Aorta (tissue), 5 donors: ENCODE measurements around the gene NIPBL. TPM values are rescaled to one million over a fixed set of nuclear protein-coding genes. Genes with fewer than 3 reads are reported as not detected.
"Not testable (repeated sequence)": the region's sequence is repeated elsewhere in the genome, so short reads cannot be mapped to it uniquely, and the experiment has no call there.

ENCODE experiments used
- ATAC-seq: fragments of 200-7000 bp; cut with Tn5 transposase; one replicate; pipeline ENCODE4 v1.9.1; 2022; ENCODE audit warnings: moderate library complexity; ENCODE audit not compliant: low FRiP score
- DNase-seq, 2 donors: peaks; one replicate each; pipeline ENCODE4 v3.0.0-alpha.2; 2020
- H3K27ac ChIP-seq, 2 donors: one replicate each; pipeline ENCODE4 v1.5.1; 2013; ENCODE audit warnings: low read length in 2 of 2, mild to moderate bottlenecking in 2 of 2, moderate library complexity in 2 of 2, control low read depth in 1 of 2, inconsistent platforms in 1 of 2, low read depth in 1 of 2
- H3K27me3 ChIP-seq, 2 donors: one replicate each; pipeline ENCODE4 v1.6.1; 2013; ENCODE audit warnings: control low read depth in 1 of 2, low read length in 1 of 2, mild to moderate bottlenecking in 1 of 2, moderate library complexity in 1 of 2; ENCODE audit not compliant: insufficient read depth in 2 of 2, control insufficient read depth in 1 of 2
- H3K36me3 ChIP-seq, 2 donors: one replicate each; pipeline ENCODE4 v1.6.1; 2013; ENCODE audit warnings: control low read depth in 1 of 2, low read length in 1 of 2, mild to moderate bottlenecking in 1 of 2; ENCODE audit not compliant: insufficient read depth in 2 of 2, control insufficient read depth in 1 of 2
- H3K4me1 ChIP-seq, 2 donors: one replicate each; pipeline ENCODE4 v1.6.1; 2013; ENCODE audit warnings: low read length in 2 of 2, control low read depth in 1 of 2, mild to moderate bottlenecking in 1 of 2, moderate library complexity in 1 of 2; ENCODE audit not compliant: insufficient read depth in 2 of 2, control insufficient read depth in 1 of 2
- H3K4me3 ChIP-seq, 2 donors: one replicate each; pipeline ENCODE4 v1.5.1; 2013; ENCODE audit warnings: low read length in 2 of 2, control low read depth in 1 of 2, mild to moderate bottlenecking in 1 of 2
- H3K9me3 ChIP-seq: one replicate; pipeline ENCODE4 v1.6.1; 2013; ENCODE audit warnings: mild to moderate bottlenecking, low read length; ENCODE audit not compliant: control insufficient read depth
- WGBS, 2 donors: extraction: QIAGEN DNeasy Blood & Tissue Kit; methylation state at CpG; one replicate each; pipeline ENCODE4 v1.1.7; 2013; 5-methylcytosine and 5-hydroxymethylcytosine counted together
- intact Hi-C, 2 donors: fragments of 100-400 bp; cut with DNase I; formaldehyde crosslinking; loops; one replicate each; pipeline versions ENCODE4 v1.14.2 to v1.15.0; 2022
- polyA plus RNA-seq, 2 donors: library from polyadenylated mRNA; stranded (reverse); fragments of 200-250 nt; gene quantifications; one replicate each; pipeline ENCODE4 v1.2.3, GENCODE V29; 2013
- total RNA-seq, 2 donors: library from RNA; stranded (reverse); fragmentation: NEBNext Ultra II Directional; extraction: Animal tissue kit (Norgen Biotek cat#: 25700); gene quantifications; one replicate each; pipeline ENCODE4 v1.2.1, GENCODE V29; 2021
- donor health status: healthy with polysubstance abuse.
- donor health status: Bipolar disorder and iron deficiency.
- donor health status: DM: no; HTN: no; CAD: no.
- donor health status: DM: no; HTN: no; CAD: no.
- donor health status: DM: yes; HTN: yes; CAD: no.

The NIPBL gene
- total and polyA plus RNA-seq, 4 donors: 5.1 to 81.3 (median 40.0) TPM

DNA sequence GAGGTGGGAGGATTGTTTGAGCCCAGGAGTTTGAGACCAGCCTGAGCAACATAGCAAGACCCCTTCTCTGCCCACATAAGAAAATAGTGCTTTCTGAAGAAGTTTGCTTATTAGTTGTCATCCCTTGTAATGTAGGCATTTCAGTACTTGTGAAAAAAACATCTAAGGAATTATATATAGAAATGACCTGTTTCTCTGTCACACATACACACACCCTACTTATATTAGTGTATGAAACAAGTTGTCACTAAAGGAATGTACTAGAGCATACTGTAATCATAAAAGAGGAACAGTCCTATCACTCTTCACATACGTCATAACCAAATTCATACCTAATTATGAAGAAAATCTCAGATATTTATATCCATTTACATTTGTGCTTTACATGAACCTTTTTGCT lies 122.0 kb downstream of the NIPBL start:
- H3K9me3 ChIP-seq: no peaks in the 10 kb centered on the region

DNA sequence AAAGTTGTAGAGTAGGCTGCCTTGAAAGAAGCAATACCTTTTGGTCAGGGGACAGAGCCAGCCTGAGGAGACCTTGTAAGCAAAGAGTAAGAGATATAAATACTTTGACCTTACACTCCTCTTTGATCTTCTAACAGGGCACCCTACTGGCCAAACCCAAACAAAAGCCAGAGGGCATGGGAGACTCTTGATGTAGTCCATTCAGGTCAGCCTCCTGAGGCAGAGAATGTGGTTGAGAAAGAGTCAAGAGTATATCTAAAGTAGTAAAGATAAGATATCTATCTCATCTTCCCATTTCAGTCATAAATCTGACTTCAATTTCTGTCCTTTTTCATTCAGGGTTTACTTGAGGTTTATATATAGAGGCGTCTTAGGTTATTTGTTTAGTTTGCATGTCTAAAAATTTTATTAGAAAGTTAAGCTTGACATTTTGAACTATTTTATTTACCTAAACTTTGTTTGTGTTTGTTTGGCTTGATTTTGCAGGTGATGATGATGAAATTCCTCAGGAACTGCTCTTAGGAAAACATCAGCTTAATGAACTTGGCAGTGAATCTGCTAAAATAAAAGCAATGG lies 125.7 kb downstream of the NIPBL start:
- DNase-seq (no peak), ATAC-seq (no peak)
- no peak overlapping the region for H3K4me3 ChIP-seq
- WGBS, 2 donors: 72 to 84% methylated on average over 1 of the region's 1 CpG
- H3K27me3 ChIP-seq: no peaks in the 10 kb centered on the region
- H3K4me1 ChIP-seq: no peaks in the 10 kb centered on the region
- intact Hi-C loops: loop anchor here (5.0 to 10.0 kb wide), 2 partner anchors 257 to 275 kb away; no protein-coding TSS in a partner anchor
- peaks cover 0 to 3% of the 10 kb centered on the region in 2 donors for H3K36me3 ChIP-seq
- no peaks in the 10 kb centered on the region for H3K9me3 ChIP-seq
- H3K27ac ChIP-seq: no peak overlapping the region

More for the DNA sequence above, 122.0 kb downstream of the NIPBL start:
- Histone ChIP-seq H3K4me1 (no peaks in the 10 kb centered on the region), H3K36me3 (peaks cover 3 to 4% of the 10 kb centered on the region in 2 donors), H3K4me3 (no peak overlapping the region), H3K27ac (no peak overlapping the region), H3K27me3 (no peaks in the 10 kb centered on the region)
- intact Hi-C loops: no loop called here
- DNase-seq (no peak), ATAC-seq (no peak)
- 91 to 96% methylated on average over 1 of the region's 1 CpG for WGBS, 2 donors

DNA sequence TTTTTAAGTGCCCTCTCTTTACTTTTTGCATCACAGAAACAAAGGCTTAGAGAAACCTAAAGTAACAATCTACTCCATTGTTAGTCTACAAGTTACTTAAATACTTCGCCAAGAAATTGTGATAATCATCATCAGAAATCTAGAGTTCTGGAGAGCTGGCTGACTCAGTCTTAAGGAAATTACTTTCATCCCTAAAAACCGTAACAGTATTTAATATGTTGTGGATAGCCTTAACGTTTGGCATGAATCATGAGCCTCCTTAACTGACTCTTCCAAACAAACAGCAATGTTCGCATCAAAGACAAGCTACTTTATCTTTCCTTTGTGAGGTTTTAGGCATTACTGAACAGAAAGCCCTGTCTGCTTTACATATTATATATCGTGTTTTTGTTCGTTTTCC lies 128.7 kb downstream of the NIPBL start:
- WGBS, 2 donors: 74 to 76% methylated on average over 6 of the region's 6 CpGs
- peaks cover 0 to 2% of the 10 kb centered on the region in 2 donors for H3K36me3 ChIP-seq
- no peaks in the 10 kb centered on the region for H3K4me1 ChIP-seq
- H3K27ac ChIP-seq: no peak overlapping the region
- DNase-seq: no peak
- no peak for ATAC-seq
- H3K9me3 ChIP-seq: no peaks in the 10 kb centered on the region
- intact Hi-C loops: loop anchor here in 1 of 2 donors (10.0 kb wide), 1 partner anchor 260 kb away; no protein-coding TSS in a partner anchor
- H3K4me3 ChIP-seq: no peak overlapping the region
- no peaks in the 10 kb centered on the region for H3K27me3 ChIP-seq

DNA sequence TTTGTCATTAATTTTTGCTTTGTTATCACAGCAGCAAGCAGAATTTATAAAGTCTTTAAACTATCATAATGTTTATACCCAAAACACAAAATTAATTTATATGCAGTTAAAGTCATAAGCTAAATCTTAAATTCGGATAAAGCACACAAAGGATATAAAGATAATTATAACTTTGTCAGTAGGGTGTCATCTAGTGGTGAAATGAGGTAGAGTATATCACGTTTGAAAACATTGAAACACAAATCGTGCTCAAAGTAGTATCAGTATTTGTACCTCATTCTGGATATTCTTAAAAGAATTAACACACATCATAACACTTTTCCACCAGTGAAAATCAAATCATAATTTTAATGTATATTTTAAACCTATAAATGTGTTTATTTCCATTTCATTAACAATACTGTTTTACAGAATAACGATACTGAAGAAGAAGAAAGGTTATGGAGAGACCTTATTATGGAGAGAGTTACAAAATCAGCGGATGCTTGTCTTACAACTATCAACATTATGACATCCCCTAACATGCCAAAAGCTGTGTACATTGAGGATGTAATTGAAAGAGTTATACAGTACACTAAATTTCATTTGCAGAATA lies 129.5 kb downstream of the NIPBL start:
- Histone ChIP-seq H3K27ac (no peak overlapping the region), H3K4me1 (no peaks in the 10 kb centered on the region), H3K4me3 (no peak overlapping the region), H3K27me3 (no peaks in the 10 kb centered on the region), H3K9me3 (no peaks in the 10 kb centered on the region), H3K36me3 (peaks cover 0 to 2% of the 10 kb centered on the region in 2 donors)
- DNase-seq (no peak), ATAC-seq (no peak)
- intact Hi-C loops: loop anchor here in 1 of 2 donors (10.0 kb wide), 1 partner anchor 261 kb away; no protein-coding TSS in a partner anchor
- 42% methylated on average over 5 of the region's 5 CpGs for WGBS, 2 donors

DNA sequence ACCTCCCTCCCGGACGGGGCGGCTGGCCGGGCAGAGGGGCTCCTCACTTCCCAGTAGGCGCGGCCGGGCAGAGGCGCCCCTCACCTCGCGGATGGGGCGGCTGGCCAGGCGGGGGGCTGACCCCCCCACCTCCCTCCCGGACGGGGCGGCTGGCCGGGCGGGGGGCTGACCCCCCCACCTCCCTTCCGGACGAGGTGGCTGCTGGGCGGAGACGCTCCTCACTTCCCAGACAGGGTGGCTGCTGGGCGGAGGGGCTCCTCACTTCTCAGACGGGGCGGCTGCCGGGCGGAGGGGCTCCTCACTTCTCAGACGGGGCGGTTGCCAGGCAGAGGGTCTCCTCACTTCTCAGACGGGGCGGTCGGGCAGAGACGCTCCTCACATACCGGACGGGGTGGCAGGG lies 136.6 kb downstream of the NIPBL start:
- H3K4me1 ChIP-seq, H3K36me3 ChIP-seq, intact Hi-C loops, H3K27me3 ChIP-seq, H3K4me3 ChIP-seq, ATAC-seq, H3K9me3 ChIP-seq, H3K27ac ChIP-seq, DNase-seq: not testable (repeated sequence)
- WGBS, 2 donors: 94 to 96% methylated on average over 23 to 34 of the region's 34 CpGs

DNA sequence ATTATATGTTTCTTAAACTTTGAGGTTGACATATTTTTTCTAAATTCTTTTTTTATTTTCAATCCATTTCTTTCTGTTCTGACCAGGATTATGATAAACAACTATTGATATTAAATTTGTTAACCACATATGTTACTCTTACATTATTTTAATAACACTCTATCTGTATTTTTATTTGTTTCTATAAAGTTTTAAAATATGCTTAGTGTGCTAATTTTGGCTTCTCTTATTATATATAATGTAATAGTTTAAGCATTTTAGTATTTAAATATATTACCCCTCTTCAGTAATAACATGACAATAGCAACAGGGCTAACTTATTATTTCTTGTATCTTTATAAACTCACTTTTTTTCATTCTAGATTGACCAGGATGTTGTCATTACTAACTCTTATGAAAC lies 137.8 kb downstream of the NIPBL start:
- Histone ChIP-seq H3K36me3 (no peaks in the 10 kb centered on the region), H3K4me1 (no peaks in the 10 kb centered on the region), H3K27me3 (no peaks in the 10 kb centered on the region), H3K4me3 (no peak overlapping the region), H3K9me3 (no peaks in the 10 kb centered on the region), H3K27ac (no peak overlapping the region)
- DNase-seq: no peak
- intact Hi-C loops: no loop called here
- no peak for ATAC-seq

DNA sequence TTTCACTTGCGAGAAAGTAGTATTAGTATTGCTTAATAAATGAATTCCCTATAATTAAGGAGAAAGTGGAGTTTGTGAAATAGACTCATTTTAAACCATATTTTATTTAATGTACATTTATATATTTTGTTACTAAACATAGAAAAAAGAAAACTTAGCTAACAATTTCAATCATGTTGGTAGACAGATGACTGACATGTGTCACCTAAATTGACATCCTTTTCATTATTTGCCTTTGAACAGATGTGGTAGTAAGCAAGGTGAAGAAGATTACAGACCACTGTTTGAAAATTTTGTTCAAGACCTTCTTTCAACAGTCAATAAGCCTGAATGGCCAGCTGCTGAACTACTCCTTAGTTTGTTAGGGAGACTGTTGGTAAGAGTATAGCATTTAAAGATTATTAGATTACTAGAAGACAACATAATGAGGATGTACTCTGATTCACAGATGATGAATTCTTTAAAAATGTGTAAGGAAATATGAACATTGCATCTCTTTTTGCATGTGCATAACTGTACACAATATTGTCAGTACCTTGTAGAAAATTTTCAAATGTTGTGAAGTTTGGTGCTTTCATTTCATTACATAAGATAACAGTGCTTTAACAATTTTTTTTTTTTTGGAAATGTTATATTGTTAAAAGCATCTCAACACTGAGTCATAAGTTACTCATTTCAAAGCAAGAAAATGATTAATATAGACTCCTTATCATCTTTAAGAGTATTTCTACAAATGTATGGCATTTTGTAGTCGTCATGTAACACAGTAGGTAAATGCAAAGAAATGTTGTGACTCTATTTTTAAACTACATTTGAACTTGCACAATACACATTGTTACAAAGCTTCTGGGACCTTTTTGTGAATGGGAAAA lies 139.5 kb downstream of the NIPBL start:
- Histone ChIP-seq H3K36me3 (no peaks in the 10 kb centered on the region), H3K4me3 (no peak overlapping the region), H3K9me3 (no peaks in the 10 kb centered on the region), H3K27ac (no peak overlapping the region), H3K4me1 (no peaks in the 10 kb centered on the region), H3K27me3 (no peaks in the 10 kb centered on the region)
- no peak for DNase-seq
- intact Hi-C loops: no loop called here
- ATAC-seq: no peak
- 89 to 91% methylated on average over 2 of the region's 2 CpGs for WGBS, 2 donors

DNA sequence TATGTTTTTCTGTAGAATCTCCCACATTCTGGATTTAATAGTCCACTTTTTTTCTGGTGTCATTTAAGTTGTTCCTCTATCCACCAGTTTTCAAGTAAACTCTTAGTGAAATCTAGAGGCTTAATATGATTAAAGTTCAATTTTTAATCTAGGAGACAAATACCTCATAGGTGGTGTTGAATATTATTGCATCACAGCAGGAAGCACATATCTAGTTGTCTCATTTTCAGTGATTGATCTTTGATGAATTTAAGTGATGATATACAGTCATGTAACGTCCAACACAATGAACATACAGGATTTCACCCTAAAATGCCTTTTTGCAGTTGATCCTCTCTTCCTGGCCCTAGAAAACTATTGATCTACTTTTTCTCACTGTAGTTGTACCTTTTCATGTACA lies 152.3 kb downstream of the NIPBL start:
- 81 to 92% methylated on average over 1 of the region's 1 CpG for WGBS, 2 donors
- ATAC-seq: no peak
- intact Hi-C loops: loop anchor here in 1 of 2 donors (10.0 kb wide), 1 partner anchor 136 kb away; no protein-coding TSS in a partner anchor

More for the DNA sequence above, 152.3 kb downstream of the NIPBL start:
- Histone ChIP-seq H3K27ac (no peak overlapping the region), H3K4me1 (no peaks in the 10 kb centered on the region), H3K9me3 (no peaks in the 10 kb centered on the region), H3K36me3 (peaks cover 0 to 8% of the 10 kb centered on the region in 2 donors), H3K27me3 (no peaks in the 10 kb centered on the region), H3K4me3 (no peak overlapping the region)
- DNase-seq: no peak
